Testis (tissue), 3 donors: ENCODE data around the gene REPS1. TPM values are rescaled to one million over a fixed set of nuclear protein-coding genes. Genes with fewer than 3 reads are reported as not detected.
A peak's percentile ranks its signal among the peaks of the same experiment; 100 is the strongest.

Experiments
- DNase-seq: peaks from one replicate; pipeline ENCODE4 v3.0.0-alpha.2; 2019
- H3K27ac ChIP-seq, 2 donors: fragments of 200-600 bp; sonication (generic); one replicate each; pipeline ENCODE4 v1.5.1; 2019
- H3K27me3 ChIP-seq: fragments of 200-600 bp; sonication (generic); one replicate; pipeline ENCODE4 v1.5.1; 2019
- H3K36me3 ChIP-seq: fragments of 200-600 bp; sonication (generic); one replicate; pipeline ENCODE4 v1.5.1; 2017; ENCODE audit warnings: low read depth; ENCODE audit errors: missing control alignments
- H3K4me1 ChIP-seq: fragments of 200-600 bp; sonication (generic); one replicate; pipeline ENCODE4 v1.5.1; 2019
- H3K4me3 ChIP-seq, 2 donors: fragments of 200-600 bp; sonication (generic); one replicate each; pipeline ENCODE4 v1.5.1; 2017 to 2019
- H3K9me3 ChIP-seq: fragments of 200-600 bp; sonication (generic); one replicate; pipeline ENCODE4 v1.5.1; 2017
- CTCF ChIP-seq, 3 experiments: fragments of 450-650 bp in 2 of 3; fragments of 200-600 bp in 1 of 3; sonication (generic) in 1 of 3; IDR thresholded peaks; one replicate each; pipeline ENCODE4 v1.5.1; 2016 to 2019; ENCODE audit warnings: antibody characterized with exemption in 3 of 3, mild to moderate bottlenecking in 2 of 3, moderate library complexity in 1 of 3
- POLR2A ChIP-seq: fragments of 450-650 bp; IDR thresholded peaks from one replicate; pipeline ENCODE4 v1.6.1; 2017; ENCODE audit warnings: antibody characterized with exemption, mild to moderate bottlenecking, moderate library complexity
- WGBS, 2 donors: methylation state at CpG; one replicate each; pipeline ENCODE4 v1.1.5; 2018; 5-methylcytosine and 5-hydroxymethylcytosine counted together
- intact Hi-C: fragments of 100-400 bp; cut with DNase I; formaldehyde crosslinking; loops from one replicate; pipeline ENCODE4 v1.15.1; 2023; ENCODE audit warnings: low total_unique reads
- polyA plus RNA-seq: library from polyadenylated mRNA; stranded (reverse); fragments of 350-450 nt; fragmentation: Illumina TruSeq; extraction: RNeasy Lipid Tissue Mini Kit (QIAGEN cat#74804); gene quantifications from one replicate; pipeline ENCODE4 v1.2.3, GENCODE V29; 2014; ENCODE audit warnings: low read depth, low replicate concordance; ENCODE audit not compliant: insufficient read depth
- total RNA-seq, 2 donors: library from RNA; depleted of rRNA; stranded (reverse); fragments of >200 nt; gene quantifications; one replicate each; pipeline ENCODE4 v1.2.3, GENCODE V29; 2016

REPS1 gene
- total and polyA plus RNA-seq, 3 donors from 2014 or later: 82.0 to 170 (median 160) TPM

- Histone ChIP-seq H3K36me3 (no peaks in the 10 kb centered on the region), H3K4me1 (peaks cover 5% of the 10 kb centered on the region), H3K27me3 (no peaks in the 10 kb centered on the region), H3K27ac (peak overlapping the region in 1 of 2 donors; percentile 95), H3K9me3 (no peaks in the 10 kb centered on the region), H3K4me3 (peak overlapping the region; percentile 96 to 98)
- no peak for TF ChIP-seq CTCF (IDR thresholded peaks at IDR 0.05)
- TF ChIP-seq POLR2A: no peak
- WGBS, 2 donors: 2 to 4% methylated on average over 11 of the region's 11 CpGs
- intact Hi-C loops: no loop called here
- DNase-seq: peak; percentile 34
These were observed 399 bp upstream of the REPS1 start for GRCh38 chr6:138988469-138988834.

GRCh38 chr6:138987080-138987642 is 892 bp downstream of the REPS1 start:
- Histone ChIP-seq H3K4me1 (peaks cover 13% of the 10 kb centered on the region), H3K27ac (peak overlapping the region; percentile 95), H3K9me3 (no peaks in the 10 kb centered on the region), H3K36me3 (no peaks in the 10 kb centered on the region), H3K27me3 (no peaks in the 10 kb centered on the region), H3K4me3 (peak overlapping the region; percentile 96 to 98)
- no peak for TF ChIP-seq CTCF (IDR thresholded peaks at IDR 0.05)
- intact Hi-C loops: no loop called here
- WGBS, 2 donors: 0 to 1% methylated on average over 11 to 34 of the region's 35 CpGs
- DNase-seq: peak; percentile 40

DNA sequence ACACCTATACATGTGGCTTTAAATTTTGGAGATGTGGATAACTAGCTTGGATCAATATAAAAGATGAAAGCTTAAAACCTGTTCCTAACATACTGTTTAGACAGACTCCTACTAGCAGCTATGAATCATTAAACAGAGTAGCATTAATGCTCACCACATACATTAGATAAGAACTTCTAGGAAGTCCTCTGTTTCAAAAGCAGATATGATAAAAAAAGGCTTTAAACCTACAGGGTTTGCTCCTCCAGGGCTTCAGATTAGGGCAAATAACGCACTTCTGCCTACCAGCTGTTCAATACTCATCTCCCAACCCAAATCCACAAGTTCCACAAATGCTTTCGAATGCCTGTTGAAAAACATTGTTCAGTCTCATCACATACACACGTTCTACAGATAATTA is 1.5 kb downstream of the REPS1 start:
- no peak for DNase-seq
- H3K36me3 ChIP-seq: no peaks in the 10 kb centered on the region
- TF ChIP-seq CTCF (IDR thresholded peaks at IDR 0.05) (no peak), POLR2A (no peak)
- peak overlapping the region; percentile 96 to 98 for H3K4me3 ChIP-seq
- peaks cover 18% of the 10 kb centered on the region for H3K4me1 ChIP-seq
- intact Hi-C loops: no loop called here
- 5 to 11% methylated on average over 3 of the region's 3 CpGs for WGBS, 2 donors
- H3K27ac ChIP-seq: peak overlapping the region; percentile 95
- no peaks in the 10 kb centered on the region for H3K9me3 ChIP-seq
- no peaks in the 10 kb centered on the region for H3K27me3 ChIP-seq

DNA sequence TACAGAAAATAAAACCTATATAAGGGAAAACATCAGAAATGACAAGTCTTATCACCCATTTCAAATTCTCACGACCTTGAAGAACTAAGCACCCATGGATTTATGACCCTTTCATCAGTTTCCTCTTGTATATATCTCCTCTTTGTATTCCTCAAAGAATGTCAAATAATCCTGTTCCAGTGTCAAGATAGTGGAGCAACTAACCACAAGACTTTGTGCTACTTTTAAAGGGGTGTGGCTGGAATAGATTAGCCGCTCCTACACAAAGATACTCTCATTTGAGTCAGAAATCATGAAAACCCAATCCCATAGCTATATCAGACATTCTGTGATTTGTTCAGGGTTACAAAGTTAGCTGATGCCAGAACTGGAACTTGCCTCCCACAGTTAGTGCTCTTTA is 6.6 kb downstream of the REPS1 start:
- TF ChIP-seq POLR2A (no peak), CTCF (IDR thresholded peaks at IDR 0.05) (no peak)
- H3K36me3 ChIP-seq: no peaks in the 10 kb centered on the region
- peak; percentile 39 for DNase-seq
- no peaks in the 10 kb centered on the region for H3K9me3 ChIP-seq
- intact Hi-C loops: no loop called here
- H3K4me1 ChIP-seq: peaks cover 20% of the 10 kb centered on the region
- 55 to 66% methylated on average over 2 of the region's 2 CpGs for WGBS, 2 donors
- no peak overlapping the region for H3K4me3 ChIP-seq
- peak overlapping the region; percentile 36 to 47 for H3K27ac ChIP-seq
- no peaks in the 10 kb centered on the region for H3K27me3 ChIP-seq
